HG02840 (cell line): ENCODE results near the gene TANGO2.

Experiments used
- ATAC-seq: cut with Tn5 transposase; IDR thresholded peaks from one replicate; pipeline ENCODE4 v1.9.1; 2021; ENCODE audit warnings: mild to moderate bottlenecking, moderate library complexity, moderate number of reproducible peaks; ENCODE audit not compliant: unreplicated experiment, low FRiP score

TANGO2 gene

GRCh38 chr22:20024650-20025397, 3.9 kb downstream of the TANGO2 start:
- no peak for ATAC-seq

DNA sequence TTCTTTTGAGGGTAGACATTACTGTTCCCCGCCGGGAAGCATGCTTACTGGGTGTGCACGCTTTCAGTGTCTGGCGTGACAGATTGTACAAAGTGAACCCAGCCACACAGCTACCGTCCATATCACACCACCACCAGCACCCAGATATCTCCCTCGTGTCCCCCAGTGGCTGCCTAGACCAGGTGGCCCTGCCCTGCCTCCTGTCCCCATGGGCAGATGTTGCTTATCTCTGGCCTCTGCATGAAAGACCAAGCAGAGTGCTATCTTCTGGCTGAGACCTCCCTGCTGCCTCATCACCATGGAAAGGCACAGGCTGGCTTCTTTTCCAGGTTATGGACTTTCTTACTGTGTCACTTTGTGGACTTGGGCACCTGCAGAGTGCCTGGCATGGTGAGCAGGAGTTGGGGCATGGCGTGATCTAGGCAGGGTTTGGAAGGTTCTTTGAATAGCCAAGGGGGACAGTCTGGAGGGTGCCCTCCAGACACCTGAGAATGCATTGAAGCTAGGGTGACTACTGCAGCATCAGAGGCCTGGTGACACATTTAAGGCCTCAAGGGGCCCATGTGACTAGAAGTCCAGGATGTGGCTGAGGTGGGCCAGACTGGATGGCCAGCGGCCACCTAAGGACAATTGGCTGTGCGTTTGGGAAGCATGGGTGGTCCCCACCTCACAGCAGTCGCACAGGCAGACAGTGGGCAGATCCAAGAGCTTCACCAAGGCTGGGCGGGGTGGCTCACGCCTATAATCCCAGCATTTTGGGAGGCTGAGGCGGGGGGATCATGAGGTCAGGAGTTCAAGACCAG, 4.7 kb downstream of the TANGO2 start:
- no peak for ATAC-seq

DNA sequence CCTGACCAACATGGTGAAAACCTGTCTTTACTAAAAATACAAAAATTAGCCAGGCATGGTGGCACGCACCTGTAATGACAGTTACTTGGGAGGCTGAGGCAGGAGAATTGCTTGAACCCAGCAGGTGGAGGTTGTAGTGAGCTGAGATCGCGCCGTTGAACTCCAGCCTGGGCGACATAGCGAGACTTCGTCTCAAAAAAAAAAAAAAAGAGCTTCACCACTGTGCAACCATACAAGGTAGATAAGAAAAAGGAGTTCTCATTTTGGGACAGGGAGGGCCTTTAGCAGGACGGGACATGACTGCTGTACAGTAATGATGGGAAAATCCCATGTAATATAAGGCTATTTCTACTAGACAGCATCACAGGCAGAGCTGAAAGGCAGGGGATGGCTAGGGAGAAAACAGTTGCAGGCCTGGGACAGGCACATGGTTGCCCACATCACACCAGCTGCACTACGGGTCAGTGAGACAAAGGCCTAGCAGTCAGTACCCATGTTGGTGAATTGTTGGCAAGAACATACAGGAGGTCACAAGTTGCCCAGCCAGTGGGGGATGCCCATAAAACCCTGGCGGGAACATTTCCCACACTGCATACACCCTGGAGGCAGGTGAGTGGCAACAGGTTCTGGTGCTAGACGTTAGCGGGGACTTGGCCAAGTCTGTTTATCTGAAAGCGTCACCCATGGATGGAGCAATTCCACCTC, 5.4 kb downstream of the TANGO2 start:
- no peak for ATAC-seq

DNA sequence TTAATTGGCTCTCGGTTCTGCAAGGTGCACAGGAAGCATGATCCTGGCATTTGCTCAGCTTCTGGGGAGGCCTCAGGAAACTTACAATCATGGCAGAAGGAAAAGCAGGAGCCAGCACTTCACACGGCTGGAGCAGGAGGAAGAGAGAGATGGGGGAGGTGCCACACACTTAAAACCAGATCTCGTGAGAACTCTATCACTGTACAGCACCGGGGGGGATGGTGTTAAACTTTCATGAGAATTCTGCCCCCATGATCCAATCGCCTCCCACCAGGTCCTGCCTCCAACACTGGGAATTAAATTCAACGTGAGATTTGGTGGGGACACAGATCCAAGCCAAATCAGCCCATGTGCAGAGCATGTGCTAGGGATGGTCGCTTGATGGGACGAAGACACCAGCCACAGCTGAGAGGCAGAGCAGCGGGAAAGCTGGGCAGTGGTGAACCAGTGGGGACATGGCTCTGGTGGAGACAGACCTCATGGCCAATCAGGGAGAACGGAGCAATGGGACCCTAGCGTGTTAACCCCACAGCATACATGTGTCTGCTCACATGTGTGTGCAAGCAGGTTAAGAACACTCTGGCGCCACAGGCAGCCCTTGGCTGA, 6.2 kb downstream of the TANGO2 start:
- no peak for ATAC-seq

DNA sequence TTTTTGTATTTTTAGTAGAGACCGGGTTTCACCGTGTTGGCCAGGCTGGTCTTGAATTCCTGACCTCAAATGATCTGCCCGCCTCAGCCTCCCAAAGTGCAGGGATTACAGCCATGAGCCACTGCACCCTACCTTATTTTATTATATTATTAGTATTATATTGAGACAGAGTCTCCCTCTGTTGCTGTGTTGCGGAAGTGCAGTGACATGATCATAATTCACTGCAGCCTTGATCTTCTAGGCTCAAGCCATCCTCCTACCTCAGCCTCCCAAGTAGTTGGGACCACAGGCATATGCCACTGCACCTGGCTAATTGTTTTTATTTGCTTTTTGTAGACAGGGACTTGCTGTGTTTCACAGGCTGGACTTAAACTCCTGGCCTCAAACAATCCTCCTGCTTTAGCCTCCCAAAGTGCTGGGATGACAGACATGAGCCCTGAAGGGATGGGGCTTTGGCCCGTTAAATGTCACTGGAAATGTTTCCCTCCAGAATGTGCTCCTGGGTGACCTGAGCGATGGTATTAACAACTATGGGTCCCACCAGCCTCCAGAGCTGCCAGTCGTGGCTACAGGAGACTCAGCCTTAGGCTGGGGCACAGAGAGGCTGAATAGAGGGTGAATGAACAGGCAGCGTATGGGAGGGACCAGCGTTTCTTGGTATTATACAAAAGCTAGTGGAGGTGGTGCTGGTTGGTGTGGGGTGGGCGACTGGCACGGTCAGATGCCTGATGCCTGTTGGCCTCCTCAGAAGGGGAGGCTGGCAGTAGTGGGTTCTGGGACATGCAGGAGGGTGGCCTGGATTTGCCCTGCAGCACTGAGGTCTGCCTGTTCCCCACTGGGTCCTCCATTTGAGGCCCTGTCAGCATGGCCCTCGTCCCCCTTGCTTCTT, 7.3 kb downstream of the TANGO2 start:
- ATAC-seq, result no peak

- ATAC-seq, result no peak
Measured at GRCh38 chr22:20028855-20029549, 8.1 kb downstream of the TANGO2 start.

GRCh38 chr22:20029550-20030225, 8.8 kb downstream of the TANGO2 start:
- no peak for ATAC-seq

DNA sequence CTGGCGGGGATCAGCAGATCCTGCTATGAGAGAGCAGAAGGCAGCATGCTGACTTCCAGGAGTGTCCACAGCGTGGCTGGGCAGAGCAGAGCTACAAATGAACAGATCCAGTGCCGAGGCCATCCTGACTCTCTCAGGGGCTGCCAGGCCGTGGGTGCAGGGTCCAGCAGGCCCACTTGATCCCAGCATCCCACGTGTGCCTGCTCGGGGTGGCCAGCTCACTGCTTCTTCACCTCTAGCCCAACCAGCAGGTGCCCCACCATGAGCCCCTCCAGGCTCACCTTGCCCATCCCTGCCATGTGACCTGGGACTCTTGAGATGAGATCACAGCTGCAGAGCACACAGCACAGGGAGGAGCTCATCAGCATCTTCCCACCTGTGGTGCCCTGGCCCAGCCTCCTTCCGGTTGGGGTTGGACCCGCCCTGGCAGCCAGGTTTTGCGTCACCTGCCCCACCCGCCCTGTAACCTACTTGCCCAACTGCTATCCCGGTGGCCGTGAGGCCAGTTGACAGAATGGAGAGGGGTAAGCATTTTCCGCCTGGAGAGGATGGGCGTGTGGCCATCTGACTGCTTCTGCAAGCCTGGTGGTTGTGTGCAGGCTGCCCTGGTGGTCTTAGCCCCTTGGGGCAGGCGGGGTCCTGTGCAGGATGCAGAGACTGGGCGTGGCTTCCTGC, 11.0 kb downstream of the TANGO2 start:
- ATAC-seq, result no peak

- ATAC-seq, result no peak
Measured at GRCh38 chr22:20032407-20032991, 11.6 kb downstream of the TANGO2 start.

GRCh38 chr22:20033045-20033706, 12.3 kb downstream of the TANGO2 start:
- no peak for ATAC-seq

- ATAC-seq, result no peak
Measured at GRCh38 chr22:20034143-20034542, 13.2 kb downstream of the TANGO2 start.

- no peak for ATAC-seq
Measured at GRCh38 chr22:20035375-20036083, 14.6 kb downstream of the TANGO2 start.

GRCh38 chr22:20036084-20036482, 15.2 kb downstream of the TANGO2 start:
- ATAC-seq, result no peak

DNA sequence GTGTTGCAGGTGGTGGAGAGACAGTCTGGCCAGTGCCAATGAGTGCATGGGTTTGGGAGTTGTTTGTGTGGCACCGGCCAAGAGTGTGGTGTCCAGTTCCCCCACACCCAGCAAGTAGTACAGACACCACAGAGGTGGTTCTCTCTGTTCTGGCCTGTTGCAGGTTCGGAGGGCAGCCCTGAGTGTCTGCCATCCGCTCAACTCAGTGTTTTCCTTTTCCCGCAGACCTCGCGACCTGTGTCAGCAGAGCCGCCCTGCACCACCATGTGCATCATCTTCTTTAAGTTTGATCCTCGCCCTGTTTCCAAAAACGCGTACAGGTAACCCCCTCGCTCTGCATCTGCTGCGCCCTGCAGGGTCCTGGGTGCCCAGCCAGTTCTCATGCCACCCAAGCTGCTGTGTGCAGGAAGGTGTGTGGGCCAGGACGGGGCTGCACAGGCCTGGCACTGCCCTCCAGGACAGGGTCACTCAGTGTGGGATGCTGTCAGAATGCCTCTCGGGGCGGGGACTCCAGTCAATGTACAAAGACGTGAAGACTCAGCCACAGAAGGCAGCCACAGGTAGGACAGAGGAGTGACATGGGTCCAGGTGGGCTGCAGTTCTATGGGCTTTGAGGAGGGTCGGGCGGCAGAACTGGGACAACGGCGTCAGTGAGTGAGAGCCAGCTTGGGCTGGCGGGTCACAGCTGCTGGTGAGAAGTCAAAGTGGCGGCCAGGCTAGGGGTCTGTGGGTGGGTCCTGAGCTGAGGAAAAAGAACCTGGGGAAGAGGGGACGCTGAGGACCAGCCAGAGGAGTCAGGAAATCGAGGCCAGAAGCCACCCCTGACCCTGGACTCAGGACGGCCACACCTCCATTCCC, 15.9 kb downstream of the TANGO2 start:
- no peak for ATAC-seq

- no peak for ATAC-seq
Measured at GRCh38 chr22:20037419-20037818, 16.5 kb downstream of the TANGO2 start.

GRCh38 chr22:20038574-20038973, 17.7 kb downstream of the TANGO2 start:
- no peak for ATAC-seq
